PFSK-1 (cell line): ENCODE measurements around the gene NCOA3.

Experiments
- FOXP2 ChIP-seq: optimal IDR thresholded peaks from 2 replicates; pipeline ENCODE3; 2011; ENCODE audit warnings: borderline replicate concordance, control low read depth, inconsistent platforms; ENCODE audit not compliant: insufficient read depth; ENCODE audit errors: extremely low read length, extremely low read depth
- POLR2AphosphoS5 ChIP-seq: IDR thresholded peaks from 2 replicates; pipeline ENCODE4 v1.6.1; 2012; ENCODE audit warnings: low read depth, mild to moderate bottlenecking, control low read depth, low read length, moderate library complexity
- REST ChIP-seq, 2 experiments: IDR thresholded peaks; 2 replicates each; pipeline versions ENCODE4 v1.6.1 to v1.8.0; 2011 to 2012; ENCODE audit warnings: low read depth in 2 of 2, low read length in 2 of 2, control low read depth in 1 of 2, inconsistent platforms in 1 of 2, mild to moderate bottlenecking in 1 of 2, moderate library complexity in 1 of 2; ENCODE audit not compliant: insufficient read depth in 1 of 2
- SIN3A ChIP-seq: IDR thresholded peaks from 2 replicates; pipeline ENCODE4 v1.6.1; 2012; ENCODE audit warnings: mild to moderate bottlenecking, low read length, moderate library complexity, borderline replicate concordance; ENCODE audit not compliant: insufficient read depth
- TAF1 ChIP-seq: IDR thresholded peaks from 2 replicates; pipeline ENCODE4 v1.6.1; 2012; ENCODE audit warnings: low read length, control low read depth, borderline replicate concordance; ENCODE audit not compliant: insufficient read depth

The NCOA3 gene

GRCh38 chr20:47665221-47665991, 163.7 kb downstream of the NCOA3 start:
- no peak for TF ChIP-seq REST (IDR thresholded peaks at IDR 0.05; ENCODE audit: insufficient read depth in 1 of 2, low read depth in 2 of 2, low read length in 2 of 2)
- TF ChIP-seq SIN3A = no peak
- TF ChIP-seq FOXP2 = no peak
- no peak for TF ChIP-seq POLR2AphosphoS5
- TF ChIP-seq TAF1 = no peak

DNA sequence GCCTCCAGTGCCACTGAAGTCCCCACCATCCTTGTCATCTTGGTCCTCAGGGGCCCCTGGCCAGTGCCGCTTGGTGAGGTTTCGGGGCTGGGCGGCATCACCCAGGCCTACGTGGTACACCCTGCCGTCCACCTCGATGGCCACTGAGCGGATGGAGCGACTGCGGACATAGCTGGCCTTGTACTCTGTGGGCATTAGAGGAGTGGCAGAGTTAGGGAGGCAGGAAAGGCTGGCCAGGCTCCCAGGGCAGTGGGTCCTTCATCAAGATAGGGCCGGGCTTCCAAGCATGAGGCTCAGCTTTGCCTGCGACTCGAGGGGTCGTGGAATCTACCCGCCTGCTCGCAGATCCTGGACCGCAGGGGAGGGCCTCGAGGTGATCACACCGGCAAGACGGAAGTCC, 164.6 kb downstream of the NCOA3 start:
- no peak for TF ChIP-seq SIN3A
- TF ChIP-seq POLR2AphosphoS5 = no peak
- no peak for TF ChIP-seq FOXP2
- TF ChIP-seq REST (IDR thresholded peaks at IDR 0.05; ENCODE audit: insufficient read depth in 1 of 2, low read depth in 2 of 2, low read length in 2 of 2) = no peak
- TF ChIP-seq TAF1 = no peak

- TF ChIP-seq FOXP2 (no peak), POLR2AphosphoS5 (no peak), TAF1 (no peak), SIN3A (no peak), REST (IDR thresholded peaks at IDR 0.05; ENCODE audit: insufficient read depth in 1 of 2, low read depth in 2 of 2, low read length in 2 of 2) (no peak)
Observed at GRCh38 chr20:47667086-47667485, 165.4 kb downstream of the NCOA3 start.

GRCh38 chr20:47667531-47668312, 166.0 kb downstream of the NCOA3 start:
- TF ChIP-seq TAF1 (no peak), REST (IDR thresholded peaks at IDR 0.05; ENCODE audit: insufficient read depth in 1 of 2, low read depth in 2 of 2, low read length in 2 of 2) (no peak), SIN3A (no peak), POLR2AphosphoS5 (no peak), FOXP2 (no peak)
